NCI-H1105 treated with DMSO at 0.1 percent for 48 hours (cell line): ENCODE data around the gene ENAM.
"Not testable (repeated sequence)": the region's sequence is repeated elsewhere in the genome, so short reads cannot be mapped to it uniquely, and the experiment has no call there.

ENCODE experiments used
- DNase-seq: peaks from one replicate; lab custom pipeline; 2025; lab: John Stamatoyannopoulos, UW

The ENAM gene

DNA sequence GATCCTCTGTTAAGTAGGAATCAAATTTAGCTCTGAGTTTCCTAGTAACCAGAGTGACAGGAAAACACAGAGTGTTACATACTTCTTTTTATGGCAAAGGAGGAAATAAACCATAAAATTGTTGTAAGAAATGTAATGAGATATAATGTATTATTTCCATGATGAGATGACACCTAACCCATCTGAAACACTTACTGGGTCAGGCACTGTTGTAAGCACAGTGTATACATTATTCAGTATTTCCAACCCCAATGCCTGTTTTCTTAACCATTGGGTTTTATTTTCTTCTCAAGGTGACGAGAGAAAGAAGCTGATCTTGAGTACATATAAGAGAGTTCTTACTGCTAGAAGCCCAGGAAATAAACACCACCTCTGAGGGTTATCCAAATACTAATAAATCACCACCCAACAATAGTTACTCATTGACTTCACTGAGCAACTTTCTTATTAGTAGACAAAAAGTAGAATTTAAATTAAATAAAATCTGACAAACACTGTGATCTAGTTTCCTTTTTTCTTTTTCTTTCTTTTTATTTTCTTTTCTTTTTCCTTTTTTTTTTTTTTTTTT lies 4.2 kb upstream of the ENAM start:
- DNase-seq: no peak

GRCh38 chr4:70627620-70628019 lies 924 bp upstream of the ENAM start:
- no peak for DNase-seq

- no peak for DNase-seq
Observed at GRCh38 chr4:70629469-70630090, 1.0 kb downstream of the ENAM start.

DNA sequence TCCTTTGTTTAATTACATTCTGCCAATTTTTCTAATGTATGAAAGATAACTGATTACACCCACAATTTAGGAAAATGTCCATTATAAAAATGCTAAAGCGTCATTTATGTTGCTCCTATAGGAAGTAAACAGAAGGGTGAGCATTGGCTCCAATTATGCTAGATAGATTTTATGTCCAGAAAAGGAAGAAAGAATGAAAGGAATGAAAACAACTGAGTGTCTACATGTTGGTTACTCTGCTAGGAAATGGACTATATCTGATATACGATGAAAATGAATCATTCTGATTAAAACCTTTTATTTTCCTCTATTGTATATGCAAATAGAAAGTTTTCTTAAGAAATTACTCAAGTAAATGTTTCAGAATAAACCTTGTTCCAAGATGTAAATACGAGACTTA lies 1.6 kb downstream of the ENAM start:
- no peak for DNase-seq

DNA sequence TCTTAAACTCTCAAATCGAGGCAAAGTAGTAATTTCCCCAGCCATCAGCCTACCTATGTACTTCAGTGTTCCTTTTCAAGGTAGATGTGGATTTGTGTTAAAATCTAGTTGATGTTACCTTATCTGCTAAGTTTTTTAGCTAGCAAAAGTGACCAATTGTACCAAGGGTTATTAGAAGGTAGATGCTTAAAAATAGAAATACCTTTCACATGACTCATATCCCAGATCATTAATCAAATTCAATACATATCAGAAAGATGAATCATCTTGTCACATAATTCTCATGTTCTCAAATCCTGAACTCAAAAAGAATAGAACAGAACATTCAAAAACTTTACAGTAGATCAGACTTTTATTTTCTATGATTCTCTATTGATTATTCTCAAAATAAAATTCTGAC lies 3.5 kb downstream of the ENAM start:
- DNase-seq: no peak

DNA sequence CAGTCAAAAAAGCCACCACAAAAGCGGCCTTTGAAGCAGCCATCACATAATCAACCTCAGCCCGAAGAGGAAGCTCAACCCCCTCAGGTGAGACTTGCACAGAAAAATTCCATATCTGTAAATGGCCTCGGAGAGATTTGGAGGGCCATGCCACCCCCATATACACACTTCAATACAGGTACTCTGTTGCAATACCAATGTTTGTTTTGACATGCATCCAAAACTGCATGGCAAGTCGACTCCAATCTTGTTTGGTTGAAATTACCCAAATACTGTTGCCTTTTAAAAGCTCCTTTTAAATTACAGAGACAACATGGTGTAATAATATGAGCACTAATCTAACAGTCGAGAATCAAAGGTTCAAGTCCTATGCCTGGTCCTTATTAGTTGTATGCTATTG lies 5.9 kb downstream of the ENAM start:
- DNase-seq: no peak

DNA sequence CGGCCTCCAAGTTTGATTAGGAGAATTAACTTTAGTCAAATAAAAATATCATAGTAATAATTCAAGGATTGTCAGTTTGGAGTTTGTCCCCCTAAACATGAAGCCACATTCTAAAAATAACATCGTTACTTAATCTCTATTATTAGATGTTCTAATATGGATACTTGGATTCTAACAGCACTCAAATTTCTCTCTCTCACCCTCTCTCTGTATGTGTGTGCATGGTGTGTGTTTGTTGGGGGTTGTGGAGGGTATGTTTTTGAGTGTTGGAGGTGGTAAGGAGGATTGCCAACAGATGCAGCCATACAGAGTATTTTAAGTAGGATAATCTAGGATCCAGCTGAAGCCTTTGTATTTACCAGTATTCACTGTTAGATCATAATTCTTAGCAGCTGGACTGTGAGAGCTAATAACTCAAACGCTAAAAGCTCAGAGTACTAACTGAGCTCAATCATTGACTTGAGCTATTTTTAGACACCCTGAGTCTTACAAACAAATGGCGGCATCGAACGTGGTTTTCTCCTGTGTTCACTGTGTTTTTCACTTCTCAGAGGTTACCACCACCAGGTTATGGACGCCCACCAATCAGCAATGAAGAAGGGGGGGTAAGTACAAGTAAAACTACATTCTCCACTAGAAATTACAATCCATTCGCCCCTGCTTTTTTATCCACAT lies 8.8 kb downstream of the ENAM start:
- no peak for DNase-seq

DNA sequence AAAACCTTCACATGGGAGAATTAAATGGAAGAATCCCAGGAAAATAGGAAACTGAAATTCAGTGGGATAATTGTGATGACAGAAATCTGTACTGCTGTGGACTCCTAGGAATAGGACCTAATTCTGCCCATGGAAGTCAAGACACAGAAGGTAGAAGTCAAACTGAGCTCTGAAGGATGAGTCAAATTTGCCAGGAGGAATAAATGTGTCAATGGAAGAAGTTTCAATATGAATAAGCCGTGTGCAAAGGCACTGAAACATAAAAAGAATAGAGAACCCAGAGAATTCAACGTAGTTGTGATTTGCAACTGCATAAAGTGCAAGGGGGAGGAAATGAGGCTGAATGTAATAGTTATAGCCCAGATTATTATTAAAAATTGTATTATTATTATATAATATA lies 11.6 kb downstream of the ENAM start:
- DNase-seq: no peak

GRCh38 chr4:70650741-70651140 lies 22.2 kb downstream of the ENAM start:
- not testable (repeated sequence) for DNase-seq

DNA sequence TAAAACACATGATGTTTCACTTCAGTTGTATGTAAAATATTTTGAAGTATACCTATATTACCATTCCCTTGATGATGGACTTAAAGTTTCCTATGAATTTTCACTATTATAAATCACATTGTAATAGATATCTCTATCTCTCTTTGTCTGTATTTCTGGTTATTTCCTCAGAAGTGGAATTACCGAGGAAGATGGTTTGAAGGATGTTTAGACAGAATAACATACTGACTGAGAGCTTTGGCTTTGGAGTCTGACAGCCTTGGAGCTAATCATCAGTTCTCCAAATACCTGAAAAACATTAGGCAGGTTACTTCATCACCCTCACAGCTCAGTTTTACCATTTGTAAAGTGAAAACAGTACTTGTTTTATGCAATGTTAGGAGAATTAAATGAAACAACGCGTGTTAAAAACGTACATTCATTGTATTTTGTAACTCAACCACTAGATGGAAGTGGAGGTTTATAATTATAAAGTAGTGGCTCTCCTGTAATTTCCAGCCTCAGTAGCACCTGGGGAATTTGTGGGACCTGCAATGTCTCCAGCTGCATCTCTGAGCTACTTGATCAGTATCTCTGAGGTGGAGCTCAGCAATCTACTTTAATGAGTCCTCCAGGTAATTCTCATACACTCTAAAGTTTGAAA lies 23.4 kb downstream of the ENAM start:
- DNase-seq: no peak

DNA sequence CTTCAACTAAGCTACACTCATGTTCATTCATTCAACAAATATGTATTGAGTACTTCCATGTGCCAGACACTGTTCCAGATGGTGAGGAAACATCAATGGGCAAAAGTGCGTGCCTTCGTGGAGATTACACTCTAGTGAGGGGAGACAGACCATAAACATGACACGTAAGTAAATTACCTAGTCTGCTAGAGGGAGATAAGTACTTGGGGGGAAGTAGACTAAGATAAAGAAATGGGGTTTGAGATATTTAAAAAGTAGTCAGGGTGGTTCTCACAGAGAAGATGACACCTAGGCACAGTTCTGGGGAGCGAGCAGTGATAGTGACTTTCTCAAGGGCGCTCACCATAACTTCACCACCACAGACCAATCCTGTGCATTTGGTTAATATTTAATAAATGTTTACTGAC lies 26.1 kb downstream of the ENAM start:
- no peak for DNase-seq

DNA sequence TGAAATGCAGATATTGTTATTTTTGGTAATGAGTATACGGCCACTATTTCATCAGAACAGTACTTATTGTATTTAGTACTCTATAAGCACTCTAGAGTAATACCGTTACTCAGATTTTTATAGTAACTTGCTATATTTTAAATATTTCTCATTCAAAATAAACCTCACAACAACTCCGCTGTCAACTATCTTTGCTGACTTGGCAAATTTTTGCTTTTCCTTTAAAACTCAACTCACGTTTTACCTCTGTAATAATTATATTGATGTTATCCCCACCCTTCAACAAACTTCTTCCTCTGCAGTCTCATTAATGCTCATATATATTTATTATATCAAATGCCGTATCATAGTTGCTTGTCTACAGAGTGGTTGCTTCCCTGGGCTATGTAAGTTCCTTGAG lies 28.8 kb downstream of the ENAM start:
- DNase-seq: no peak

GRCh38 chr4:70658418-70658817 lies 29.9 kb downstream of the ENAM start:
- DNase-seq: no peak

- DNase-seq: no peak
Observed at GRCh38 chr4:70660106-70660505, 31.6 kb downstream of the ENAM start.

DNA sequence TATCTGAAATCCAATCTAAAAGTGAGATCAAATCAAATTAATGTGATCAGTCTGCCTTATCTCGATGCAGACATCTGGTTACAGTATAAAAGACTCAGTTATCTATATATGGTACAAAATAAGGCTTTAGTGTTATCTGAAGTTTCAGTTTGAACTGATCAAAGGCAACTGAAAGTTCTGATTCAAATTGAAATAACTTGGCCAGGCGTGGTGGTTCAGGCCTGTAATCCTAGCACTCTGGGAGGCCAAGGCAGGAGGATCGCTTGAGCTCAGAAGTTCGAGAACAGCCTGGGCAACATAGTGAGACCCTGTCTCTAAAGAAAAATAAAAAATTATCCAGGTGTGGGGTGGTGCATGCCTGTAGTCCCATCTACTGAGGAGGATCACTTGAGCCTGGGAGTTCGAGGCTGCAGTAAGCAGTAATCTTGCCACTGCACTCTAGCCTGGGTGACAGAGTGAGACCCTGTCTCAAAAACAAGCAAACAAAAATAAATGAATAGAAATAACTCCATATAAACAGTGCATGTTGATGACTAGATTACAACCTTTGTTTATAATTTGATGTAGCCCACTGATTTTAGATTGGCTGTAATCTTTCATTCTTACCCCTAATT lies 32.9 kb downstream of the ENAM start:
- not testable (repeated sequence) for DNase-seq

- no peak for DNase-seq
Observed at GRCh38 chr4:70666369-70666768, 37.8 kb downstream of the ENAM start, which contains the start of gene JCHAIN. Gene JCHAIN, minus strand, starts transcription at chr4:70666508. Its CDS starts 18 bp downstream, at chr4:70666490.

GRCh38 chr4:70667740-70668535 lies 39.4 kb downstream of the ENAM start:
- no peak for DNase-seq

- no peak for DNase-seq
Observed at GRCh38 chr4:70670332-70671014, 41.9 kb downstream of the ENAM start.

DNA sequence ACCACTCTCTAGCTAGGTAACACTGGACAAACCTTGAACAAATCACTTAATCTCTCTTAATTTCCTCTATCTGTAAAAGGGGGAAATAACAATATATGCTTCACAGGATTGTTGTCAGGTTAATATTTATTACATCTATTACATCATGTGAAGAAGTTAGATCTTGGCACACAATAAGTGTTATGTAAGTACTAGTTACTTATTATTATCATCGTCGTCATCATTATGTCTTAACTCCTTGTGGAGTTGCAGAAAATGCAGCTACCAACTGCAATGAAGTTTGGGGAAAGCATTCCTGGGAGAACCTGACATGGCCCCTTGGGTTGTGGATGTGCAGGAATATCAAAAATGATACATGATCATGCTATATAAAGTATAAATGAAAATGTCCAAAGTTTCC lies 42.5 kb downstream of the ENAM start:
- no peak for DNase-seq

- DNase-seq: no peak
Observed at GRCh38 chr4:70674191-70674590, 45.6 kb downstream of the ENAM start.

DNA sequence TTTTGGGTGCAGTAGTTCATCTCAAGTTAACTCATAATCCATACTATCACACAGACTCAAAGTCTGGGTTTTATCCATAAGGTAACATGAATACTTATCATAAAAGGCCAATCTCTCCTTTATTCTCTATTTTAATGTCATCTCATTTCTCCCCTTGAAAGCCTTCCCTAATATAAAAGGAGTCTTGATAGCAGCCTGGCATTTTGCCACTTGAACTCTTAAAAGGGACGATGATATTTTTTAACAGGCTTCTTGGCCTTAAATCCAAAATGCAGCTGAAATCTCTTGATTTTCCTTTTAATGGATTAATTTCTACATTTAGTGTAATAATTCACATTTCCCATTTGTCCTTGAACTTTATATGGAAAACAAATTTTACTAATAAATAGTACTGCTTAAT lies 46.2 kb downstream of the ENAM start:
- DNase-seq: no peak
